Activated naive CD4-positive, alpha-beta T cell treated with Interleukin-2 at 50 U/mL for 16 hours (primary cell): ENCODE data around the gene CLSTN1.

ENCODE experiments used
- DNase-seq: peaks from one replicate; pipeline ENCODE4 v3.0.0-alpha.2; 2020

Gene CLSTN1

DNA sequence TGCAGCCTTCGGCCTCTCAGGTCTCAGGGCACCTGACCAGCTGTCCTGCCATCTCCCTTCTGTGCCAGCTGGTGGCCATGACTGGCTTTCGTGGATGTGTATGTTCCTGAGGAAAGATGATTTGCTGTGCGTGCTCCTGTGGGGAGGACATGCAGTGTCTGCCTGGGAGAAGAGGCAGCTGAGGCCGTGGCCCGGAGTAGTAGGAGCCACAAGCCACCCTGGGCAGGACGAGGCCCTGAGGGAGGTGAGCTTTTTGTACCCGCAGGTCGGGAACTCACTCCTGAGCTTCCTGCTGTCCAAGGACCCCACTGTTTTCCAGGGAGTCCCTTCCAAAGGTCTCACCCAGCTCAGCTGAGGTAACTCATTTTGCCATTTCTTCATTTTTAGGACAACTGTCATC, 113.7 kb downstream of the CLSTN1 start:
- DNase-seq: no peak

DNA sequence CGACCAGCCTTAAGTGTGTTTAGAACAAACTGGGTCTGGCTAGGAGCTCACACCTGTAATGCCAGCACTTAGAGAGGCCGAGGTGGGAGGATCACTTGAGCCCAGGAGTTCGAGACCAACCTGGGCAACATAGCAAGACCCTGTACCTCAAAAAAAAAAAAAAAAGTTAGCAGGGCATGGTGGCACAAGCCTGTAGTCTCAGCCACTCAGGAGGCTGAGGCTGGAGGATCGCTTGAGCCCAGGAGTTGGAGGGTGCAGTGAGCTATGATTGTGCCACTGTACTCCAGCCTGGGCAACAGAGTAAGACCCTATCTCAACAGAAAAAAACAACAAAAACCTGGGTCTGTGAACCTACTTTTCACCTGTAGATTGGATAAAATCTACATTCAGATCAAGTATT, 117.6 kb downstream of the CLSTN1 start:
- no peak for DNase-seq

DNA sequence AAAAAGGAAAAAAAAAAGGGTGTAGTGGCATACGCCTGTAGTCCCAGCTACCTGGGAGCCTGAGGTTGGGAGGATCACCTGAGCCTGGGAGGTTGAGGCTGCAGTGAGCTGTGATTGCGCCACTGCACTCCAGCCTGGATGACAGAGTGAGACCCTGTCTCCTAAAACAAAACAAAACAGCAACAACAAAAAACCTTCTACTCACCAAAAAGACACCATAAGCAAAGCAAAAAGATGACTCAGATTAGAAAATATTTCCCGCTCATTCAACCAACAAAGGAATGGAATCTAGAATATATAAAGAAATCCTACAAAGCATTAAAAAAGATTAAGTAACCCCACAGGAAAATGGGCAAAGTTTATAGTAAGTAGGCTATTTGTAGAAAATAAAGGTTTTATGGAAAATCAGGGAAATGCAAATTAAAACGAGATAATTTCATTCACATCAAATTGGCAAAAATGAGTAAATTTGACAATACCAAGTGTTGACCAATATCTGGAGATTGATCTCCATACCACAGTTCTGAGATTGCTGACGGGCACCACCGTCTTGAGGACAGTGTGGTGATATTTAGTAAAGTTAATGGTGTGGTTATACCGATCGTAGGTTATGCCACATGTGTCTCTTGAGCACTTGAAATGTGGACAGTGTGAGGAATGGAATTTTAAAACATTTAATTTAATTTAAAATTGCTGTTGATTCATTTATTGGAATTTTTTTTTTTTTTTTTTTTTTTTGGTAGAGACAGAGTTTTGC, 118.2 kb downstream of the CLSTN1 start:
- no peak for DNase-seq

DNA sequence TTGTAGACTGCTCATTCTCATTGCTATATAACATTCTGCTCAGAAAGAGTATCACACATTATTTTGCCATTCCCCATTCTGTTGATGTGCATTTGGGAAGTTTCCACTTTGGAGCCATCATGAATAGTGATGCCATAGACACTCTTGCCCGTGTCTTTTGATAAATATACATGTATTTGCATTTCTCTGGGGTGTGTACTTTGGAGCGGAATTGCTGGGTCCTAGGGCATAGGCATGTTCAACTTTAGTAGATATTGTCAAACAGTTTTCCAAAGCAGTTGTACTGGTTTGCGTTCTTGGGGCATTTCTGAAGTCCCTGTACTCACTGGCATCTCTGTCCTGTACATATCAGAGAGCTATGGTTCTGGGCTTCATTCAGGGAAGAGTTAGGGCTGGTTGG, 120.1 kb downstream of the CLSTN1 start:
- DNase-seq: no peak

DNA sequence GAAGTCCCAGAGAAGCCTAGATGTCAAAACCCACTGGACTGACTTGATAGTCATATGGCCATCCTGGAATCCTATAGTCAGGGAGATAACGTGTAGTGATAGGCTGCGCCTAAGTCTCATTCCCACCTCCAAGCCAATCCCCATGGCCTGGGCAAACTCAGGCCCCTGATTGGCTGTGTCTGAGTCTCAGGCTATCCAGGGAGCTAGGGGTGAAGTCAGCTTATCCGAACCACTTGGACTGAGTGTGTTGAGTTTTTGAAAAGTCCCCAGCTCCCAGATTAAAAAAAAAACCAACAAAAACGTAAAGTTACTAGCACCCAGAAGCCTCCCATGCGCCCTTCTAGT, 120.6 kb downstream of the CLSTN1 start:
- DNase-seq: no peak

DNA sequence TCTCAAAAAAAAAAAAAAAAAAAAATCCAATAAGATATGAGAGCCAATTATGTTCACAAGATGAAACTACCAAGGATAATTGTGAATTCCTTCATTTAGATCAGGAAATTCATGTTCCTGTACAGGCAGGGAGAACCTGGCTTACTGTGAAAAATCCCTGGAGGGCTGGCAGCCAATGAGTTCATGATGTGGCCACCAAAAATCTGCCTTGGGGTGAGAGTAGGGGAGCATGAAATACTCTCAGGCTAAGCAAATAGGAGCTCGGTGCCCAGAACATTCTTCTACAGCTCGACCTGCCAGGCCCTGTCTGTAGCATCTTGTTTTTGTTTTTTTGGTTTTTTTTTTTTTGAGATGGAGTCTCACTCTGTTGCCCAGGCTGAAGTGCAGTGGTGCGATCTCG, 122.1 kb downstream of the CLSTN1 start:
- no peak for DNase-seq

DNA sequence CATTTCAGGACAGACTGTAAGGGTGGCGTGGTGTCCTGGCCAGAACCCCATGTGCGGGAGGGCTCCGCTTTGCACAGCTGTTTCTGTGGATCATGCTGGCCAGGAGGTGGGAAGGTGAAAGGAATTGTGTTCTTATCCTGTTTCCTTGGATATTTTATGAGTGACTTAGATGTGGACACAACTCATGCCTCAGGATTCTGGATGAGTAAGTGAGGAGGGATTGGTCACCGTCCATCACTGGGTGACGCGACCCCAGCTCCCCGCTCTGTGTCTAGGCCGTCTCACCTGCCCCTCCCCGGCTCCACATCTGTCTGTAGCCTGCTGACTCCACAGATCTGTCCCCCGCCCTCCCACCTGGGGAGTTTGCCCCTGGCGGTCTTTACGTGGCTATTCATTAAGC, 123.4 kb downstream of the CLSTN1 start:
- no peak for DNase-seq

DNA sequence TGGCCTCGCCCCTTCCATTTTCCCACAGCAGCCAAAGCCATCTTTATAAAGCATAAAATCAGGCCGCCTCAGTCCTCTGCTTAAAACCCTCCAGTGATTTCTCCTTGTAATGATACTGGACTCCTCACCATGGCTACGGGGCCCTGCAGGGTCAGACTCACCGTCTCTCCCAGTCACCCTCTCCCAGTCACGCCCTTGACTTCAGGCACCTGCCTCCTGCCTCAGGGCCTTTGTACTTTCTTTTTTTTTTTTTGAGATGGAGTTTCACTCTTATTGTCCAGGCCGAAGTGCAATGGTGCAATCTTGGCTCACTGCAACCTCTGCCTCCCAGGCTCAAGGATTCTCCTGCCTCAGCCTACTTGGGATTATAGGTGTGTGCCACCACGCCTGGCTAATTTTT, 124.4 kb downstream of the CLSTN1 start:
- DNase-seq: no peak

DNA sequence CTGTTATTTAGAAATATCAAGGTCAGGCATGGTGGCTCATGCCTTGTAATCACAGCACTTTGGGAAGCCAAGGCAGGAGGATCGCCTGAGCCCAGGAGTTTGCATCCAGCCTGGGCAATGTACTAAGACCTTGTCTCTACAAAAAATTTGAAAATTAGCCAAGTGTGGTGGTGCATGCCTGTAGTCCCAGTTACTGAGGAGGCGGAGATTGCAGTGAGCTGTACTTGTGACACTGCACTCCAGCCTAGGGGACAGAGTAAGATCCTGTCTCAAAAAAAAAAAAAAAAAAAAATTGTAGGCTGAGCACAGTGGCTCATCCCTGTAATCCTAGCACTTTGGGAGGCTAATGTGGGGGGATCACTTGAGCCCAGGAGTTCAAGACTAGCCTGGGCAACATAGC, 127.0 kb downstream of the CLSTN1 start:
- no peak for DNase-seq

DNA sequence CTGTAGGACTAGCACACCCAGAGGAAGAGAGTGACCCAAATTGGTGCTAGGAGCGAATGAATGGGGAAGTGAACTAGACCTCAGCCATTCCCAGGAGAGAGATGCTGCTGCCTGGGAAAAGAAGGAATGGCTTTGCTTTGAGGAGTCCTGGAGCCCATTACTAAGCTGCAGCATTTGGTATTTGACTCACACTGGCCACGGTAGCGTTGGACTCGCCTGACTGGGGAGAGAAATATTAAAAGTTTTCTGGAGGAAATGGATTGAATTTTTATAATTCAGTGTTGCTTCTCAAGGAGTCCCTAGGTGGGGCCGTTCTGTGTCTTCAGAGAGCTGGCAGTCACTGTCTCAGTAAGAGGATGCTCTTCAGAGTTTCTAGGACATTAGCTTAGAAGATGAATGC, 132.1 kb downstream of the CLSTN1 start:
- DNase-seq: no peak

DNA sequence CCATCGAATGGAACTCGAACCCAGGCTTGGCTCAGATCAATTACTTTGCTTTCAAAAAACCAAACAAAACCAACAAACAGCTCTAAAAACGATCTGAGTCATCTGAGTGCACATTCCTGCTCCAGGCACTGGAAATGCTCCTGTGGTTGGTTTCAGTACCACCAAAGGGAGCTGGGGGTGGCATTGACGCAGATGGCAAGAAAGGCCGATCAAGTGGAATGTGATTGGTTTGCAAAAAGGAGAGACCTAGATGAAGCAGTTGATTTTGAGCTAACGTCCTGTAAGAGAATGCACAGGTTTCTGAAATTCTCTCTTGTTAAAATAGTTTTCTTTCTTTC, 132.7 kb downstream of the CLSTN1 start:
- DNase-seq: no peak

DNA sequence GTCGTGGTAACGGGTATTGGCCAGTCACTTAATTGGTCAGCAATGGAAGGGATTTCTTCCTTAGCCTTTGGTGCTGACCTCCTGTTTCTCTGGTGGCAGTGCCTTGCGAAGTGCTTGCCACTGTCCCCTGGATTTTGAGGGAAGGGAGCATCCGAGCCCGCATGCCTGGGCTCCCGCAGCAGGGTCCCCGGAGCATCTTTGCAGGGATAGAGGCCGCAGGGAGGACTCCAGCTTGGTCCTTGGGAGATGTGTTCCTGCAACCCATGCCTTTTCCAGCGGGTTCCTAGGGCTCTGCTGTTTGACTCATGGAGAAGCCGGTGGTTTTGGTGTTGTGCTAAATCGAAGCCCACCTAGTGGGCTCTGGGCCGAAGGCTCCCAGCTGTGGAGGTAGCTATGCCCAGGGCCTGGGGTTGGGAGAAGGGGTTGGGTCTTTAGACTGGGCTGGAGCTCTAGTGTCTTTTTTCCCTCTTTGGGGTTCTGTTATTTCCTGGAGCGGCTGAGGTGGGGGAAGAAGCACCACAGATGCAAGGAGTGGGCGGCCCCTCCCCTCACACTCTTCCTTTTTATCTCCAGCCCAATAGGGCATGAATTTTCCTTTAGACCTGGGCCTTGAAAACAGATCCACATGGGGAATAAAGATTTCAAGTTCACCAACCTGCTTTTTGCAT, 133.2 kb downstream of the CLSTN1 start:
- no peak for DNase-seq

DNA sequence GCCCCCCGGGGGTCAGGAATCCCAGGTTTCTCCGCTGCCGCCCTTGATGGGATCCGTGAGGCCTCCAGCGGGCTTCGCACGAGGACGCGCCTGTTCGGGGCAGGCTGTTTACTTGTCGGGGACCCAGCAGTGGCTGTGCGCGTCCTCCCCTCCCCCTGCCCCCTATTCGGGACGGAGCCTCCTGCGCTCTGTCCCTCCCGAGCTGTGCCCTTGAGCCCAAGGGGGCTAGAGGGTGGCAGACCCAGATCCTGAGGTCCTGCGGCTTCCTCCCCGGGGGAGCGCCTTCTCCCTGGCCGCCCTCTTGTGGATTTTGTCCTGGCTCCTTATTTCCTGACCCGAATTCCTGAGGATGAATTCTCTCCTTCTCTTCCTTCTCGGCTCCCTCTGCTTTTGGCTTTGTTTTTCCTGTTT, 133.8 kb downstream of the CLSTN1 start:
- no peak for DNase-seq

DNA sequence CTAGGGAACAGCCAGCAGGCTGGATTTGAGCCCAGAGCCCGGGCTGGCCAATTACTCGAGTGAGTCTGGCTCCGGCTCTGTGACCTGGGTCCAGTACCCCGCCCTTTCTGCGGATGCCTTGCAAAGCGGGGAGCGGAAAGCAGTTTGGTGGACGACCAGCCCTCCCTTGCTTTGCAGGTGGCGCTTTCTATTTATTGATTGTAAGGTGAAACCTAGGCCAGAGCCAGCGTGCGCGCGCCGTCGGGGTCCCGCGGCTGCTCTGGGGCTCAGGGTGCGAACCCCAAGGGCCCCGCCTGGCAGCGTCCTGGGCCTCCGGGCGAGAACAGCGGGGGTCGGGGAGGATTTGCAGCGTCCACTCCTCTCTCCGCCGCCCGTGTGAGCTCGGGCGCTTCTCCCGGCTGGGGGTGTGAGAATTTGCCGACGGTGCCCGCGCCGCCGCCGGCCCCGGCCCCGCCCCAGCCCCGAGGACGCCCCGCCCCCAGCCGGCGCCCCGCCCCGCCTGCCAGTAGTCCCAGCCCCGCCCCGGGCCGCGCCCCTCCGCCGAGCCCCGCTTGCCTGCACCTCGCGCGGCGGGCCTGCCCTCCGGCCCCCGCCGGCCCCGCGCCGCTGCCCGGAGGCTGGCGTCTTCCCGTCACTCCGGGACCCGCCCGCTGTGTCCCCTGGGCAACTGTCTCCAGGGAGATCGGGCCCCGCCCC, 134.6 kb downstream of the CLSTN1 start:
- peak; percentile 80 for DNase-seq

DNA sequence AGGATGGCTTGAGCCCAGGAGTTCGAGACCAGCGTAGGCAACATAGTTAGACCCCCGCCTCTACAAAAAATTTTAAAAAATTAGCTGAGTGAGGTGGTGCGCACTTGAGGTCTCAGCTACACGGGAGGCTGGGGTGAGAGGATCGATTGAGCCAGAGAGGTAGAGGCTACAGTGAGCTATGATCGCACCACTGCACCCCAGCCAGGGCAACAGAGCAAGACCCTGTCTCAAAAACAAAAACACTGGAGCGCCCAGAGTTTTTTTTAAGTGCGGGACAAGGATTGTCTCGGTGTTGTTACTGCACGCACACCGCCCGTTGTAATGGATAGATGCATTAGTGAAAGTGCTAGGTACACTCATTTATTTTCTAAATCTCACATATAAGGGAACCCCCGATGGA, 135.2 kb downstream of the CLSTN1 start:
- no peak for DNase-seq

DNA sequence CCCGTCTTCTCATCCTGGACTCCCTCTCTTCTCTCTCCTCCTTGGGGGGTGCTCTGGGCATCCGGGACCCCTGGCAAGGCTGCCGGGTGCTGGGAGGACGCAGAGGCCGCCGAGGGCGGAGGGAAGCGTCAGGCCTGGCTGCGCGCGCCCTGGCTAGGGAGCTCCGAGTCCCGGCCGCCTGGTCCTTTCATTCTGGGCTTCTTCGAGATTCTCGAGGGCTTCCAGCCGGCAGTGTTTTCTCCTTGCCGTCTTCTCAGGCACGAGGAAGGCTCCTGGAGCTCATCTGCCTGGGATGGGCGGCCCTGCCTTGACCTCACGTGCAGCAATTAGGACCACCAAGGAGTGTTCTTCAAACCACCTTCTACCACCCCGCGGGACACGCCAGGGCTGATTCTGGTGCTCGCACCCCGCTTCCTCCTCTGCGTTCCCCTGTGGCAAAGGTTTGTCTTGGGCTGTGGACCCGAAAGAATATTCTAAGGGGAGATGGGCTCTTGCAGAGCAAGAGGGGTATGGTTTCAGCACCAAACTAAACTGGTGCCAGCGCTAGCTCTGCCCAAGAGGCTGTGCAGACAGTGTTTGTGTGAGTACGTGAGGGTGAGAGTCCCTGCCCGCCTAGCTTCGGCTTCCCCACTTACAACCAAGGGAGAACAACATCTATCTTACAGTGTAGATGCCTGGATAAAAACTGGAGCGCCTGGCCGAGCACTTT, 135.7 kb downstream of the CLSTN1 start:
- DNase-seq: no peak

DNA sequence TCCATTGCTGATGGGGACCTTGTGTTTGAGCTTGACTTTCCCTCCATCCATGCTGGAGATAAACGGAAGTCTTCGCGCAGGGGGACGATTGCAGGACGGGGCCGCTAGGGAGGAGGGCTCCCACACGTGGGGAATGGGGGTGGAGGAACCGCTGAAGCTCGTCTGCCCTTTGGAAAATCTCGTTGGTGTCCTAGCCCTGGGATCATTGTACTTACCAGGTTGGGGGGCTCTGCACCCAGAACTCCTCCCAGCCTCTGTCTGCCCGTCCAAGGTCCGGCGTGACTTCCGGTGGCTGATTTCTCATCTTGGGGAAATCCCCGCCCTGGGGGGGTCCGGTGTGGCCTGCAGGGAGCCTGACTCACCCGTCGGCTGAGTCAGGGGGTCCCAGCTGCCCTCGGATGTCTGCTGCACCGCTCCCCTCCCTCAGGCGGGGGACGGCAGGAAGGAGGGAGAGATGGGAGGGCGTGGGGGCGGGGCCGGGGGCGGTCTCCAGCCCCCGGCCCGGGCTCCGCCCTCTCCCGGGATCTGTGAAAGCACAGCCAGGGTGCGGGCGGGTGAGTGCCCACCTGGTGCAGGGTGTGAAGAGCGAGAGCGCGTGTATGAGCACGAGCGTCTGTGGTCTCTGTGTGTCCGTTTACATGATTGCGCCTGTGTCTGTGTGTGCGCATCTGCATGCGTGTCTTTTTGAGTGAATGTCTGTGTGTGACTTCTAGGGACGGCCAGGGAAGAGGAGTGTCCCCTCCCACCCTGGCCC, 136.5 kb downstream of the CLSTN1 start:
- DNase-seq: peak; percentile 67

DNA sequence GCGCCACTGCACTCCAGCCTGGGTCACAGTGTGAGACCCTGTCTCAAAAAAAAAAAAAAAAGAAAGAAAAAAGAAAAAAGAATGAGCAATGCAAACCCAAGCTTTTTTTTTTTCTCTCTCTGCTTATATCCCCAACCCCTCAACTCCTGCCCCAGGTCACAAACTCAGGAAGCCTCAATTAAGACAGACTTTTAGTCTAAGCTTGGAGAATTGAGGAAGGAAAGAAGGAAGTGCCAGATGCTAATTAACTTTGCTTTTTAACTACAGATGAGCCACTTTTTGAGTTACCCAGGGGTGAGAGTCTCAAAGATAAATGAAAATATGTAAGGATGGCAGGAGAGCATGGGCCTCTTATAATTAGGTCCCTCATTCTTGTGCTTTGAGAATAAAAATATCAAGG, 139.0 kb downstream of the CLSTN1 start:
- DNase-seq: no peak

DNA sequence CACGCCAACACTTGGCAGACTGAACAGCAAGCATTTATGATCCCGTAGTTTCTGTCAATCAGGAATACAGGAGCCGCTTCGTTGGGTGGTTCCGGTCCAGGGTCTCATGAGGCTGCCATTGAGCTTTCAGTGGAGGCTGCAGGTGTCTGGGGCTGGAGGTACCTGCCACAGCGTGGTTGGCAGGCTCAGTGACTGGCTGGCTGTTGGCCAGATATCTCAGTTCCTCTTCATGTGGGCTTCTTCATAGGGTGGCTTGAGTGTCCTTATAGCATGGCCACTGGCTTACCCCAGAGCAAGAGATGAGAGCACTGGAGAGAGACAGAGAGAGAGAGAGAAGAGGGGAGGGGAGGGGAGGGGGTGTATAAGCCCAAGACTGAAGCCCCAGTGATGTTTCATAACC, 142.9 kb downstream of the CLSTN1 start:
- no peak for DNase-seq

DNA sequence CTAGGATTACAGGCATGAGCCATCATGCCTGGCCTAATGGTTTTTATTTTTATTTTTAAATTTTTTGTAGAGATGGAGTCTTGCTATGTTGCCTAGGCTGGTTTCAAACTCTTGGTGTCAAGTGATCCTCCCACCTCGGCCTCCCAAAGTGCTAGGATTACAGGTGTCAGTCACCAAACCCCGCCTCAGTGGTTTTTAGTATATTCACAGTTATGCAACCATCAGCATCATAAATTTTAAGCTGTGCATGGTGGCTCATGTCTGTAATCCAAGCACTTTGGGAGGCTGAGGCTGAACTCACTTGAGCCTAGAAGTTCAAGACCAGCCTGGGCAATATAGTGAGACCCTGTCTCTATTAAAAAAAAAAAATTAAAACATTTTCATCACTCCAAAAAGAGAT, 143.7 kb downstream of the CLSTN1 start:
- no peak for DNase-seq
